Caco-2 (cell line): ENCODE measurements around the gene PAFAH1B1. TPM values are rescaled to one million over a fixed set of nuclear protein-coding genes. Genes with fewer than 3 reads are reported as not detected.

Experiments
- BruUV-seq: library from RNA; stranded (reverse); fragments of 400-500 nt; replicated peaks from 2 replicates; lab custom pipeline; 2021; lab: Mats Ljungman, UMichigan
- CTCF ChIA-PET: fragments of 300-600 bp; sonication (Branson Sonifier 250); formaldehyde crosslinking; loops from one replicate; lab custom pipeline; 2022; ENCODE audit warnings: antibody characterized with exemption; lab: Charles Lee
- POLR2A ChIA-PET: fragments of 300-600 bp; sonication (Branson Sonifier 250); formaldehyde crosslinking; loops from one replicate; lab custom pipeline; 2022; ENCODE audit warnings: antibody characterized with exemption; lab: Charles Lee
- DNase-seq, 2 experiments: peaks; one replicate each; pipeline versions ENCODE4 v3.0.0 to v3.0.0-alpha.2; 2020 to 2022
- H3K27me3 ChIP-seq: replicated peaks from 2 replicates; pipeline ENCODE4 v1.6.0; 2011; ENCODE audit warnings: low read length; ENCODE audit not compliant: control insufficient read depth, insufficient read depth
- H3K36me3 ChIP-seq: 2 replicates; pipeline ENCODE4 v1.5.1; 2011; ENCODE audit warnings: low read length; ENCODE audit not compliant: control insufficient read depth, insufficient read depth
- H3K4me1 ChIP-seq: fragments of 250-450 bp; sonication (Bioruptor Pico); 2 replicates; pipeline ENCODE4 v1.5.1; 2020; ENCODE audit warnings: mild to moderate bottlenecking
- H3K4me3 ChIP-seq: 2 replicates; pipeline ENCODE4 v1.5.1; 2011; ENCODE audit warnings: low read depth, mild to moderate bottlenecking, control low read depth, low read length
- H3K9me3 ChIP-seq: fragments of 250-450 bp; sonication (Bioruptor Pico); 2 replicates; pipeline ENCODE4 v1.5.1; 2020; ENCODE audit warnings: mild to moderate bottlenecking, moderate library complexity
- H3K27ac Mint-ChIP-seq: one replicate; pipeline ENCODE4 v1.8.0; 2022; ENCODE audit warnings: mixed read lengths; ENCODE audit not compliant: unreplicated experiment
- H3K27me3 Mint-ChIP-seq: one replicate; pipeline ENCODE4 v1.8.0; 2022; ENCODE audit warnings: mixed read lengths; ENCODE audit not compliant: insufficient read depth, unreplicated experiment
- H3K36me3 Mint-ChIP-seq: one replicate; pipeline ENCODE4 v1.8.0; 2022; ENCODE audit warnings: mild to moderate bottlenecking, mixed read lengths; ENCODE audit not compliant: insufficient read depth, unreplicated experiment
- H3K4me1 Mint-ChIP-seq: one replicate; pipeline ENCODE4 v1.8.0; 2022; ENCODE audit warnings: low read depth, mixed read lengths; ENCODE audit not compliant: unreplicated experiment
- H3K4me3 Mint-ChIP-seq: one replicate; pipeline ENCODE4 v1.8.0; 2022; ENCODE audit warnings: mild to moderate bottlenecking, moderate library complexity, mixed read lengths; ENCODE audit not compliant: unreplicated experiment
- H3K9me3 Mint-ChIP-seq: one replicate; pipeline ENCODE4 v1.8.0; 2022; ENCODE audit warnings: mixed read lengths; ENCODE audit not compliant: unreplicated experiment
- CTCF ChIP-seq, 2 experiments: fragments of 200-600 bp in 1 of 2; IDR thresholded peaks; 1 replicate in 1 of 2; 2 replicates in 1 of 2; pipeline versions ENCODE4 v1.5.1 to v1.8.0; 2011 to 2022; ENCODE audit warnings: antibody characterized with exemption in 1 of 2, control low read depth in 1 of 2, inconsistent platforms in 1 of 2, low read depth in 1 of 2, low read length in 1 of 2, mild to moderate bottlenecking in 1 of 2, moderate library complexity in 1 of 2; ENCODE audit not compliant: insufficient read depth in 1 of 2, severe bottlenecking in 1 of 2, unreplicated experiment in 1 of 2
- intact Hi-C: fragments of 100-400 bp; cut with micrococcal nuclease; formaldehyde crosslinking; loops from one replicate; pipeline ENCODE4 v1.10.0; 2022; ENCODE audit not compliant: unreplicated experiment
- total RNA-seq: library from RNA; stranded (reverse); gene quantifications from 2 replicates; pipeline ENCODE4 v1.2.3, GENCODE V29; 2022

The PAFAH1B1 gene
- total RNA-seq, 1 experiment from 2014 or later, result 141 TPM

GRCh38 chr17:2563543-2563942, 29.9 kb upstream of the PAFAH1B1 start:
- no peaks in the 10 kb centered on the region for H3K27me3 ChIP-seq
- H3K27me3 Mint-ChIP-seq, result no peaks in the 10 kb centered on the region
- no peak overlapping the region for H3K27ac Mint-ChIP-seq
- peaks cover 5% of the 10 kb centered on the region for H3K36me3 Mint-ChIP-seq
- TF ChIP-seq CTCF (IDR thresholded peaks at IDR 0.05; ENCODE audit: insufficient read depth in 1 of 2, low read depth in 1 of 2, low read length in 1 of 2, severe bottlenecking in 1 of 2, unreplicated experiment in 1 of 2), result no peak
- CTCF ChIA-PET, result no interaction called here
- no peak overlapping the region for H3K4me3 ChIP-seq
- POLR2A ChIA-PET, result no interaction called here
- peaks cover 11% of the 10 kb centered on the region for H3K9me3 ChIP-seq
- no TSS peak for BruUV-seq
- H3K4me1 Mint-ChIP-seq, result no peaks in the 10 kb centered on the region
- H3K36me3 ChIP-seq, result no peaks in the 10 kb centered on the region
- H3K4me1 ChIP-seq, result peaks cover 12% of the 10 kb centered on the region
- H3K4me3 Mint-ChIP-seq, result no peak overlapping the region
- DNase-seq, result no peak
- H3K9me3 Mint-ChIP-seq, result peaks cover 13% of the 10 kb centered on the region
- intact Hi-C loops, result no loop called here

- Histone ChIP-seq H3K27me3 (no peaks in the 10 kb centered on the region), H3K36me3 (no peaks in the 10 kb centered on the region), H3K4me1 (peaks cover 12% of the 10 kb centered on the region), H3K4me3 (no peak overlapping the region), H3K9me3 (peaks cover 11% of the 10 kb centered on the region)
- Mint-ChIP-seq H3K4me1 (peaks cover 5% of the 10 kb centered on the region), H3K27me3 (peaks cover 4% of the 10 kb centered on the region), H3K36me3 (peaks cover 5% of the 10 kb centered on the region), H3K9me3 (peaks cover 13% of the 10 kb centered on the region), H3K4me3 (no peak overlapping the region), H3K27ac (peak overlapping the region; percentile 81)
- peak; percentile 69 to 74 for DNase-seq
- ChIA-PET POLR2A (no interaction called here), CTCF (no interaction called here)
- intact Hi-C loops, result no loop called here
- BruUV-seq, result no TSS peak
- no peak for TF ChIP-seq CTCF (IDR thresholded peaks at IDR 0.05; ENCODE audit: insufficient read depth in 1 of 2, low read depth in 1 of 2, low read length in 1 of 2, severe bottlenecking in 1 of 2, unreplicated experiment in 1 of 2)
Measured at GRCh38 chr17:2564877-2565276, 28.6 kb upstream of the PAFAH1B1 start.

- Histone ChIP-seq H3K36me3 (no peaks in the 10 kb centered on the region), H3K4me1 (peaks cover 12% of the 10 kb centered on the region), H3K4me3 (no peak overlapping the region), H3K9me3 (peaks cover 7% of the 10 kb centered on the region), H3K27me3 (no peaks in the 10 kb centered on the region)
- ChIA-PET CTCF (no interaction called here), POLR2A (no interaction called here)
- intact Hi-C loops, result no loop called here
- H3K4me3 Mint-ChIP-seq, result no peak overlapping the region
- H3K36me3 Mint-ChIP-seq, result peaks cover 5% of the 10 kb centered on the region
- DNase-seq, result no peak
- peaks cover 4% of the 10 kb centered on the region for H3K27me3 Mint-ChIP-seq
- H3K9me3 Mint-ChIP-seq, result peaks cover 13% of the 10 kb centered on the region
- no peak overlapping the region for H3K27ac Mint-ChIP-seq
- no peak for TF ChIP-seq CTCF (IDR thresholded peaks at IDR 0.05; ENCODE audit: insufficient read depth in 1 of 2, low read depth in 1 of 2, low read length in 1 of 2, severe bottlenecking in 1 of 2, unreplicated experiment in 1 of 2)
- BruUV-seq, result no TSS peak
- peaks cover 5% of the 10 kb centered on the region for H3K4me1 Mint-ChIP-seq
Measured at GRCh38 chr17:2566056-2566455, 27.4 kb upstream of the PAFAH1B1 start.
